K562 (cell line): ENCODE measurements around the gene METTL6.

Source experiments
- CAMTA2 ChIP-seq: fragments of 250-450 bp; sonication (Bioruptor Pico); conservative IDR thresholded peaks from 2 replicates; pipeline ENCODE4 v1.5.1; 2022
- CTCF ChIP-seq, 3 experiments: IDR thresholded peaks in 2 of 3; conservative IDR thresholded peaks in 1 of 3; 2 replicates each; pipeline ENCODE4 v1.5.1; 2011 to 2012; ENCODE audit warnings: low read length in 3 of 3, mild to moderate bottlenecking in 3 of 3, control low read depth in 2 of 3, improper control_type of control experiment in 1 of 3, inconsistent platforms in 1 of 3, low read depth in 1 of 3, mixed read lengths in 1 of 3, moderate library complexity in 1 of 3; ENCODE audit not compliant: insufficient read depth in 2 of 3
- EP300 ChIP-seq: IDR thresholded peaks from 2 replicates; pipeline ENCODE4 v1.6.1; 2012; ENCODE audit warnings: low read length, improper control_type of control experiment
- JUN ChIP-seq, 2 experiments: sonication (generic) in 1 of 2; formaldehyde crosslinking in 1 of 2; IDR thresholded peaks; 2 replicates each; pipeline versions ENCODE4 v1.6.1 to v1.8.0; 2012 to 2022; ENCODE audit warnings: borderline replicate concordance in 2 of 2, mild to moderate bottlenecking in 2 of 2, improper control_type of control experiment in 1 of 2, low read depth in 1 of 2, low read length in 1 of 2, missing genetic modification reagents in 1 of 2
- LARP7 ChIP-seq: fragments of 450-650 bp; IDR thresholded peaks from 2 replicates; pipeline ENCODE4 v1.6.1; 2016
- MXI1 ChIP-seq: IDR thresholded peaks from 2 replicates; pipeline ENCODE4 v1.6.1; 2011; ENCODE audit warnings: low read depth, mild to moderate bottlenecking, improper control_type of control experiment, low read length
- NR4A1 ChIP-seq, 2 experiments: fragments of 250-450 bp in 1 of 2; fragments of 450-650 bp in 1 of 2; sonication (Bioruptor Pico) in 1 of 2; IDR thresholded peaks; 2 replicates each; pipeline versions ENCODE4 v1.4.0 to v1.6.1; 2016 to 2020; ENCODE audit warnings: mild to moderate bottlenecking in 2 of 2, missing compliant biosample characterization in 1 of 2, missing genetic modification characterization in 1 of 2, moderate library complexity in 1 of 2
- PHF20 ChIP-seq: fragments of 450-650 bp; IDR thresholded peaks from 2 replicates; pipeline ENCODE4 v1.6.1; 2018; ENCODE audit not compliant: partially characterized antibody
- PHF8 ChIP-seq: fragments of 200-600 bp; sonication (generic); IDR thresholded peaks from 2 replicates; pipeline ENCODE4 v1.6.1; 2012; ENCODE audit warnings: mixed run types, mild to moderate bottlenecking, inconsistent platforms, low read length, moderate library complexity, borderline replicate concordance
- POLR2A ChIP-seq: fragments of 450-650 bp; conservative IDR thresholded peaks from 2 replicates; pipeline ENCODE4 v1.6.1; 2016
- SIRT6 ChIP-seq: IDR thresholded peaks from one replicate; pipeline ENCODE4 v1.6.1; 2012; ENCODE audit warnings: low read depth, mild to moderate bottlenecking, control low read depth, inconsistent platforms, low read length, moderate library complexity
- ZFP30 ChIP-seq: fragments of 250-450 bp; sonication (Bioruptor Pico); IDR thresholded peaks from 2 replicates; pipeline ENCODE4 v1.8.0; 2022; ENCODE audit warnings: moderate library complexity, mild to moderate bottlenecking, inconsistent platforms, borderline replicate concordance
- ZNF121 ChIP-seq: sonication (generic); formaldehyde crosslinking; conservative IDR thresholded peaks from 2 replicates; pipeline ENCODE4 v1.8.0; 2022; ENCODE audit warnings: missing genetic modification reagents

GRCh38 chr3:15430624-15431023 is 3.3 kb upstream of the METTL6 start:
- TF ChIP-seq CTCF (IDR thresholded peaks at IDR 0.05 in 2 of 3, conservative IDR thresholded peaks at IDR 0.05 in 1 of 3; ENCODE audit: insufficient read depth in 2 of 3, low read depth in 1 of 3, low read length in 3 of 3) = no peak
- no peak for TF ChIP-seq MXI1
- no peak for TF ChIP-seq ZNF121
- no peak for TF ChIP-seq JUN (IDR thresholded peaks at IDR 0.05; ENCODE audit: borderline replicate concordance, low read depth, low read length)
- TF ChIP-seq JUN (CRISPR knock-in tag; IDR thresholded peaks at IDR 0.05; ENCODE audit: borderline replicate concordance) = no peak
- TF ChIP-seq PHF8 = no peak
- TF ChIP-seq PHF20 = no peak
- TF ChIP-seq POLR2A = no peak
- no peak for TF ChIP-seq ZFP30 (CRISPR knock-in tag)
- TF ChIP-seq SIRT6 = no peak
- no peak for TF ChIP-seq LARP7
- no peak for TF ChIP-seq NR4A1 (CRISPR knock-in tag; IDR thresholded peaks at IDR 0.05)
- no peak for TF ChIP-seq NR4A1 (tag; IDR thresholded peaks at IDR 0.05)
- TF ChIP-seq EP300 = no peak
- TF ChIP-seq CAMTA2 (CRISPR knock-in tag) = no peak
